Measurements from ENCODE around the gene PDGFRB. TPM values are rescaled to one million over a fixed set of nuclear protein-coding genes. Genes with fewer than 3 reads are reported as not detected.

Gene PDGFRB
- total RNA-seq, 1 donor from 2014 or later: 74.8 TPM

- no peaks in the 10 kb centered on the region for H3K36me3 Mint-ChIP-seq
- no peak for DNase-seq (ENCODE audit: extremely low spot score, unreplicated experiment)
- no peaks in the 10 kb centered on the region for H3K4me1 Mint-ChIP-seq (ENCODE audit: unreplicated experiment)
- H3K4me3 Mint-ChIP-seq: no peak overlapping the region
- H3K27ac Mint-ChIP-seq: no peak overlapping the region
- TF ChIP-seq, protein P1, sequence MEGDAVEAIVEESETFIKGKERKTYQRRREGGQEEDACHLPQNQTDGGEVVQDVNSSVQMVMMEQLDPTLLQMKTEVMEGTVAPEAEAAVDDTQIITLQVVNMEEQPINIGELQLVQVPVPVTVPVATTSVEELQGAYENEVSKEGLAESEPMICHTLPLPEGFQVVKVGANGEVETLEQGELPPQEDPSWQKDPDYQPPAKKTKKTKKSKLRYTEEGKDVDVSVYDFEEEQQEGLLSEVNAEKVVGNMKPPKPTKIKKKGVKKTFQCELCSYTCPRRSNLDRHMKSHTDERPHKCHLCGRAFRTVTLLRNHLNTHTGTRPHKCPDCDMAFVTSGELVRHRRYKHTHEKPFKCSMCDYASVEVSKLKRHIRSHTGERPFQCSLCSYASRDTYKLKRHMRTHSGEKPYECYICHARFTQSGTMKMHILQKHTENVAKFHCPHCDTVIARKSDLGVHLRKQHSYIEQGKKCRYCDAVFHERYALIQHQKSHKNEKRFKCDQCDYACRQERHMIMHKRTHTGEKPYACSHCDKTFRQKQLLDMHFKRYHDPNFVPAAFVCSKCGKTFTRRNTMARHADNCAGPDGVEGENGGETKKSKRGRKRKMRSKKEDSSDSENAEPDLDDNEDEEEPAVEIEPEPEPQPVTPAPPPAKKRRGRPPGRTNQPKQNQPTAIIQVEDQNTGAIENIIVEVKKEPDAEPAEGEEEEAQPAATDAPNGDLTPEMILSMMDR (conservative IDR thresholded peaks at IDR 0.05): no peak
- peaks cover 4% of the 10 kb centered on the region for H3K27me3 Mint-ChIP-seq
- no peaks in the 10 kb centered on the region for H3K9me3 Mint-ChIP-seq
These were observed 36.1 kb downstream of the PDGFRB start for GRCh38 chr5:150119421-150120061.

DNA sequence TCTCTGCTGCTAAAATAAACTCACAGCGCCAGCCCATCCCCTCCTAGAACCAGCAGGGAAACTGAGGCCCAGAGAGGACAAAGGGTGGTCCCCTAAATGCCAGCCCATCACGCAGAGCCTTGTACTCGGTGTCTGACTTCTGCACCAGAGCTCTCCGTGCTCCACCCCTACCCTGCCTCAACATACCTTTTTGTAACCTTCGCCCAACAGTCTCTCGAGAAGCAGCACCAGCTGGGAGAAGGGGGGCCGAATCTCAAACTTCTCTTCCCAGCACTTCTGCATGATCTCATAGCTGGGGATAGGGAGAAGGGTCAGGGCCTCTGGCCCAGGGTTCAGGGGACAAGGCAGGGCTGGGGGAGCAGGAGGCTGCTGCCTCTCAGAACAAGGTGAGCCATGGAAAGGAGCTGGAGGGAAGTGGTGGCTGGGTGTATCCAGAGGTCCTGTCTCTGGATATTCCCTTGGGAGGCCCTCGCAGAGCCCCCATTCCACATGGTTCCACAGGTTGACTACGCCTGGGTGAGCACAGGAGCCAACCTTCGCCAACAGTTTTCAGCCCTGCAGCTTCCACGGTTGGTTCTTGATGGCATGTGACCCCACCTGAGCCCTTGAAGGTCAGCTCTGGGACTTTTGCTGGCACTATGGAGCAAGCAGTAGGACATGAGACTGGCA lies 37.0 kb downstream of the PDGFRB start:
- Mint-ChIP-seq H3K4me3 (no peak overlapping the region), H3K27me3 (peaks cover 4% of the 10 kb centered on the region), H3K4me1 (ENCODE audit: unreplicated experiment) (no peaks in the 10 kb centered on the region), H3K36me3 (no peaks in the 10 kb centered on the region), H3K9me3 (no peaks in the 10 kb centered on the region), H3K27ac (no peak overlapping the region)
- TF ChIP-seq, protein P1 (conservative IDR thresholded peaks at IDR 0.05): no peak
- no peak for DNase-seq (ENCODE audit: extremely low spot score, unreplicated experiment)

- no peak for DNase-seq (ENCODE audit: extremely low spot score, unreplicated experiment)
These were observed 37.6 kb downstream of the PDGFRB start for GRCh38 chr5:150117945-150118560.

DNA sequence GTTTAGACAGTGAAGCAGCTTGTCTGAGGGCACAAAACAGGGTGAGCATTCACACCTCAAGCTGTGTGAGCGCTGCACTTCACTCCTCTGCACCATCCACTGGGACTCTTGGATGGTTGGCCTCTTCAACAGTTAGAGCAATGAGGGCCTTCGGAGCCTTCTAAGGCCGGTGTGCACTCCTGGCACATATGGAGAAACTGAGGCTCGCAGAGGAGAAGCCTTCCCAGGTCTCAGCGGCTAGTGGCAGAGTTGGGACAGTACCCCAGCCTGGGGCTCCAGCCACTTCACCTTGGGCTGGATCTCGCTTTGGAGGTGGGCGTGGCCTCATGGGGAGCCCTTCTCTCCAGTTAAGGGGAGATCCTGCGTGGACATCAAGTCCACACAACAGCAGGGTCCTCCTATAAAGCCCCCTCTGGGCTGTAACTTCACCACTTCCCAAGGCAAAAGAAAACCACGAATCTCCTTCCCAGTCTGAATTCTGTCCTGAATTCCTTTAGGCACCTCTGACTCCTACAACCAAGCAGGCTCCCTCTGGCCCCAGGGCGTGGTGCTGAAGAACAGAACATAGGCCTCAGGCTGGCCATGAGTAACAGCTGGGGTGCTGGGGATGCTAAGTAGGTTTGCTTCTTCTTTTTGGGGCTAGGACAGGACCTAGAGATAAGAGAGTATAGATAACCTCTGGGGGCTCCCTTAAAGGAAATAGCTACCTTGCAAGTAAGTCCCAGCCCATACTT lies 38.8 kb downstream of the PDGFRB start:
- peaks cover 10% of the 10 kb centered on the region for H3K4me1 Mint-ChIP-seq (ENCODE audit: unreplicated experiment)
- DNase-seq (ENCODE audit: extremely low spot score, unreplicated experiment): peak; percentile 45
- TF ChIP-seq, protein P1 (conservative IDR thresholded peaks at IDR 0.05): no peak
- H3K9me3 Mint-ChIP-seq: no peaks in the 10 kb centered on the region
- no peaks in the 10 kb centered on the region for H3K36me3 Mint-ChIP-seq
- H3K27ac Mint-ChIP-seq: no peak overlapping the region
- peaks cover under 1% of the 10 kb centered on the region for H3K27me3 Mint-ChIP-seq
- no peak overlapping the region for H3K4me3 Mint-ChIP-seq

More at GRCh38 chr5:150117945-150118560, 37.6 kb downstream of the PDGFRB start:
- Mint-ChIP-seq H3K4me1 (ENCODE audit: unreplicated experiment) (peaks cover 3% of the 10 kb centered on the region), H3K36me3 (no peaks in the 10 kb centered on the region), H3K27me3 (peaks cover 4% of the 10 kb centered on the region), H3K9me3 (no peaks in the 10 kb centered on the region), H3K27ac (no peak overlapping the region), H3K4me3 (no peak overlapping the region)
- TF ChIP-seq, protein P1 (conservative IDR thresholded peaks at IDR 0.05): no peak

- H3K36me3 Mint-ChIP-seq: no peaks in the 10 kb centered on the region
- no peak overlapping the region for H3K4me3 Mint-ChIP-seq
- no peaks in the 10 kb centered on the region for H3K9me3 Mint-ChIP-seq
- DNase-seq (ENCODE audit: extremely low spot score, unreplicated experiment): no peak
- H3K27me3 Mint-ChIP-seq: no peaks in the 10 kb centered on the region
- H3K4me1 Mint-ChIP-seq (ENCODE audit: unreplicated experiment): peaks cover 24% of the 10 kb centered on the region
- H3K27ac Mint-ChIP-seq: no peak overlapping the region
- TF ChIP-seq, protein P1 (conservative IDR thresholded peaks at IDR 0.05): no peak
These were observed 40.8 kb downstream of the PDGFRB start for GRCh38 chr5:150114773-150115408.

All from type B pancreatic cell (in vitro differentiated cells).